ENCODE data around the gene LTBR.

LTBR gene

DNA sequence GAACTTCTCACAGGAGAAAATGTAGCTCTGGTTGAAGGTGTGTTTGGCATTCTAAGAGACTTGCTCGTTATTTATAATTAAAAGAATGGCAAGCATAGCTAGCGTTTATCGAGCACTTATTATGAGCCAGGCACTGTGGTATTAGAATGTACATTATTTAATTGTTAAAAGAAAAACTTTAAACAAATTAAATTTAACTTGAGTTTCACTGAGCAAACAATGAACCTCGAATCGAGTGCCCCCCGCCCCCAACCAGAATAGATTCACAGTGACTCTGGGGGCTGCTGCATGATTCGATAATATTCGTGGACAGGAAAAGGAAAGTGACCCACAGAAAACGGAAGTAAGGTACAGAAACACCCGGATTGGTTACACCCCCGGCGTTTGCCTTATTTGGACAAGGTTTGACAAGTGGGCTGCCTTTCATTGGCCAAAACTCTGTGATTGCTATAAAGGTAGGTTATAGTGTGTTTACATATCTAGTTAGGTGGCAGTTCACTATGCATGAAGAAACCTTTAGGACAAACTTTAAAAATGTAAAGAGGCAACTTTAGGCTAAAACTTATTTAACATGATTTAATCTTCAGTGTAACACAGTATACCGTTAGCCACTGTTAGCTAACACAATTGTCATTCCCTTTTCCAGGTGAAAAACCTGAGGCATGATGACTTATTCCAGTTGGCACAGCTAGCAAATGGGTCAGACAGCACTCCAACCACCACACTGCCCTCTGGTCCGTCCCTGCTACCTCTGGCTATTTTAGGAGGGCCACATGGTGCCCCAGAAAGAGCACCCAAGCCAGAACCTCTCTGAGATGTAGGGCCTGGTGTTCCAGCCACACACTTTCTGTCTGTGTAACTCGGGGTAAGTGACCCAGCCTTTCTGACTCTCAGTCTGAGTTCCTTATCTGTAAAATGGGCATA lies 15.7 kb upstream of the LTBR start:
- no peak for DNase-seq (ENCODE audit: low read depth in 2 of 2)

DNA sequence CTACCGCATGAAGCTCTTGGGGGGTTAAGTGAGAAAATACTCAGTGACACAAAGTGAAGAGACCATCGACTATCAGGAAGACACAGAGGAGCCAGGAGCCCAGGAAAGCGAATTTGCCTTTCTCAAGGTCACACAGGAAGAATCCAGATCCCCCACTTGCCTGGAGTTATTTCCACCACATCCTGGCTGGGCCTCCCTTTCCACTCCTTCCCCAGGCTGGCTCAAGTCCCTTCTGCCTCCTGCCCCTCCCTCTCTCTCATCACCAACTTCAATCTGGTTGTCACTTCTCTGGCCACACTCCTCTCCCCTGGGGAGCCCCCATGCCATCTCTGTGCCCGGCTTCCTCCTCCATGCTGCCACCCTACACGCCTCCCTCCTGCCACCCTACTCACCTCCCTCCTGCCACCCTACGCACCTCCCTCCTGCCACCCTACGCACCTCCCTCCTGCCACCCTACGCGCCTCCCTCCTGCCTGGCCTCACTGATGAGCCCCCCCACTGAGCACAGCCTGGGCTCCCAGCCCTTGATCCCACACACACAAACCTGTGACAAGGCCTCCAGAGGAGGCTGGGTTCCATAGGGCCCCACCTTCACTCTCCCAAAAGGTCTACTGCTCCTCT lies 14.9 kb upstream of the LTBR start:
- DNase-seq (ENCODE audit: low read depth in 2 of 2), result no peak

DNA sequence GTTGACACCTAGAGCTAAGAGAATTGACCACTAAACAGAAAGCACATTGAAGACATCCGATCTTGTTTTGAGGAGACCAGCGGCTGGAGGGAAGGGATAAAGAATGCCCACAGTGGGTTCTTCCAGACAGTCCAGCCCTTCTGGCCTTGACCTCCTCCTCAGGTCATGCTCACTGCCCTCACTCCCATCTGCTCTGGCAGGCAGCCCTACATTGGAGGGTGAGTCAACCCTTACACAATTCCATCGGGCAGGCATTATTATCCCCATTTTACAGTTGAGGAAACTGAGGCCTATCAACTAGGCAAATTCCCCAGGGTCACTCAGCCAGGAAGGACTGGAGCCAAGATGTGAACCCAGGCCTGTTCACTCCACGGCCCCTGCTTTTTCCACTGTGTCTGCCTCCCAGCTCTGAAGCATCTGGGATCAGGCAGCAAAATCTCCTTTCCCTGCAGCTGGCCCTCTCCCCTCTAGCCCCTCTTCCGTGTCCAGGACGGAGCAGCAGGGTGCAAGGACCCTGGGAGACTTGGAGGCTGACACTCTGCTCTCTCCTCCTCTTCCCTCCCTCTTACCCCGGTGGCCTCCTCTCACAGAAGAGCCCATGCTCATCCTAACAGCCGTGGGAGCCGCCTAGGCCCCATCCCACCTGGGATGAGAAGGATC lies 13.9 kb upstream of the LTBR start:
- DNase-seq (ENCODE audit: low read depth in 2 of 2), result no peak

DNA sequence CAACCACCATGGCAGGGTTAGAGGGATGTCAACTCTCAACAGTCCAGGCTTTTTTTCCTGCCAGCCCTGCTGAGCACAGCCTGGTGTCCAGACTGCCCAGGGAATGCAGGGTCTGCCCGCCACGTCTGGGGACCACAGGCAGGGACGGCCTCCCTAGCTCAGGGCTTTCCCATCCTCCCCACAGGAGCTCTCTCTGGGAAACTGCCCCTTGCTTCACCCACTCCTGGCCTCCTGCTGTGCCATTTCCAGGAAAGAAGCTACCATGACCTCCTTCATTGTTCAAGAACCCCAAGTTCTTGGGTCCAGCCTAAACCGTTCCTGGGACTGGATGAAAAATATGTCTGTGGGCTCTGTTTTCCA lies 13.4 kb upstream of the LTBR start:
- no peak for DNase-seq (ENCODE audit: low read depth in 2 of 2)

DNA sequence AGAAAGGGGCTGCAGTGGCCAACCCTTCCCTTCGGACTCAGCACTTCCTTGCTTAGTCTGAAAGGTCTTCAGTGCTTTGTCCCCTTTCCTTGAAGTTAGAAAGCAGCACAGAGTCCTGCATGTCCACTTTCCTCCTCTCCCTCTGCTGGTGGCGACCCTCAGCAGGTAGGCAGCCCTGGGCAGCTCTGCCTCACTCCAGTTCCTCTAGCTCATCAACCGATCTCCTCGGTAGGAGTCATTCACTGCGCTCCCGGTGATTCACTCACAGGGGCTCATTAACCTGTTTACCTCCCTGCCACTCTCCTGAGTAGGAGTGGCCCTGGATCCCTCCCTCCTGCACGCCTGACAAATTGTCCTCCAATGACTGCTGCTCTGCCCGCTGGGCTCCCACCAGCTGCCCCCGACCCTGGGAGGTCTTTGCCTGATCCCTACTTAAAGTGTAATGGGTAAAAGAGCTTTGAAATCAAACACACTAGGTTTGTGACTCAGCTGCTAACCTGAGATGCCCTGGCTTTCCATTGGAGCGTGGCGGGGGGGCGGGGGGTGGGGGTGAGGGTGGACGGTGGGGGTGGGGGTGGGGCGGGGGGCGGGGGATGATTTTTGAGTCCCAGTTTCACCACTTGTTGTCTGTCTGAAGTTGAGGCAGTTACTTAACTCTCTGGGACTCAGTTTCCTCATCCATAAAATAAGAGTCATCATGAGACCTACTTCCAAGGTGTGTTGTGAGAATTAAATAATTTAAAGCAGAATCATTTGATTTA lies 12.8 kb upstream of the LTBR start:
- no peak for DNase-seq (ENCODE audit: low read depth in 2 of 2)

DNA sequence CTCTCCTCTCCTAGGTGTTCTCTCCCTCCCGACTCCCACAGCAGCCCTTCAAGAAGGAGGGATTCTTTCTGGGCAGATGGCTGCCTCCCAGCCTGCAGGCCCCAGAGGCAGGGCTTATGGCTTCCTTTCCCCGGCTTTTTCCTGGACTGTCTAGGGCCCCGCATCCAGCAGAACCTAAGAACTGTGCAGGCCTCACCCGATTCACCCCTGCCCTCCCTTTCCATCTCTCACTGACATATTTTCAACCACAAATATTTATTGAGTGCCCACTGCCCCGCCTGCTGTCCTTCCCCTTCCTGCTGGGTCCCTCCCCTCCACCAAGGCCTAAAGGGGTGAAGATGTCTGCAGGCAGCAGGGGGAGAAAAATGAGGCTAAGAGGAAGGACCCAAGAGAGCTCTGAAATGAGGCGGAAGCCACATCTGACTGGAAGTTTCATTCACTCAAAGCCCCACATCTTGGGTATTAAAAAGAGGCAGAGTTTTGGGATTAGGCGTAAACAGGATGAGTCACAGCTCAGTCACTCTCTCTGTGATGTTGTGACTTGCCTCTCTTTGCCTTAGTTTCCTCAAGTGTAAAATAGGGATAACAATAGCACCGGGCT lies 11.5 kb upstream of the LTBR start:
- no peak for DNase-seq (ENCODE audit: low read depth in 2 of 2)

DNA sequence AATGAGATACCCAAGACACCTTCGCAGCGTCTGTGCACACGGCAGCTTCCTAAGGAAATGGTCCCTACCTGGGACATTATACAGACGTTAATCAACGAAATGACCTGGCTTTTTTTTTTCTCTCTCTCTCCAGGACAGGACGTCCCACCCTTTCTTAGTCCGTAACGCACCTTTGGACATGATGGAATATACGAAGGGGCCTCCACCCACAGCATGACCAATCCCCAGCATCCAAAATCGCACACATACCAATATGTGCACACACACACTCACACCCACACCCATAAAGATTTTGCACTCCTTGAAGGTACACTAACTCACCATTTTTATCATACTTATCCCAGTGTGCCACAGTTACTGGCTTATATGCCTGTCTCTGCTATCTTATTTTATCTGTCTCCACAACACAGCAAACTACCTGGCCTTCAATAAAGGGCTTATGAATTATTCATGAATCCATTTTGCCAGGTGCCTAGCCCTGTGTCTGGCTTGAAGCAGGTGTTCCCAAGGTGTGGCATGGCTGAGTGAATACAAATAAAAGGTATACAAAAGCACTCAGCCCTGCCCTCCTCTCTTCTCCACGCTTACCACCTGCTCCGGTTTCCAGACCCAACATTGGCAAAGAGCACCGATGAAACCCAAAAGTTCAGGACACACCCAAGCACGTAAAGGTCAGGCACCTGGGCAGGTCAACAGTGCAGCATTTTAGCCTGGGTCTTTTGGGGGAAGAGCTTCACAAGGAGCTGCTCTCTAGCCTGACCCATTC lies 10.8 kb upstream of the LTBR start:
- DNase-seq (ENCODE audit: low read depth in 2 of 2), result no peak

DNA sequence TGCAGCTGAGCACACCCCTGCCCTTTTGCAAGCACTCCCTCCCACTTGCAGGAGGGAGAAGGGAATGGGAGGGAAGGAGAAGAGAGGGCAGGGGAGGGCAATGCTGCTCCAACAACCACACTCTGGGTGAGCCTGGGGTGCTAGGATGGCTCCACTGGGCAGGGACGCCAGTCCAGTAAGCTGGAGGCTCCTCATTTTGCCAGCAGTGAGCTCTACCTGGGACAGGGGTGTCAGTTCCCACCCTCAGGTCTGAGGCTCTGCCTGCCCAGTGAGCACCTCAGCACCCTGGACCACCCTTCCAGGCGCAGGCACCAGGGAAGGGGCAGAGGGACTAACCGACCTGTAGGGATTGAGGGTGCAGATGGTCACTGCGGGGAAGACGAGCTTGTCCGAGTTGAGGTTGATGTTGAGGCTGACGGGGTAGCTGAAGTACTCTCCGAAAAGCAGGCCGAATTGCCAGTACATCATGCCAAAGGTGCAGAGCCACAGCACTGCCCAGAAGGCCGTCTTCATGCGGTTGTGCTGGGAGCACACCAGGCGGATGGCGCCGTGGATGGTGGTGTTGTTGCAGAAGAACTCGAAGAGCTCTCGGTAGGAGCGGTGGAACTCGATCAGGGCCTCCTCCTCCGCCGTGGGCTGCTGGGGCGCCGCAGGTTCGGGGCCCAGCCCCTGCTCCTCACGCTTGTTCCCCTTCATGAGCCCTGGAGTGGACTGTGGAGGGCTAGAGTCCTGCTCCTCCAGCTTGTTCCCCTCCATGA lies 9.8 kb upstream of the LTBR start:
- no peak for DNase-seq (ENCODE audit: low read depth in 2 of 2)

DNA sequence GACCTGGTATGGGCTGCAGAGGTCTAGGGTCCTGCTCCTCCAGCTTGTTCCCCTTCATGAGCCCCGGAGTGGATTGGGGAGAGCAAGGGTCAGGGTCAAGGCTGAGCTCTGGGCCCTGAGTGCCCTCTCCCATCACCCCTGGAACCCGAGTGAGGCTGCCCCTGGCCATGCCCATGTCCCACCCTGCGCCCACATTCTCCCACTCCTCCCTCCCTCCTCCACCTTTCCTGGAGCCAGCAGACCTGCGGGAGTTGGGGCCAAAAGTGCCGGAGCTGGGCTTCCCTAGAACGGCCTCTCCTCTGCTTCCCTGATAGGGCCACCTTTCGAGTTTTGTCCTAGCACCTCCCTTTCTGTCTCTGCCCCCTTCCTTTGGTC lies 9.2 kb upstream of the LTBR start:
- DNase-seq (ENCODE audit: low read depth in 2 of 2), result no peak

DNA sequence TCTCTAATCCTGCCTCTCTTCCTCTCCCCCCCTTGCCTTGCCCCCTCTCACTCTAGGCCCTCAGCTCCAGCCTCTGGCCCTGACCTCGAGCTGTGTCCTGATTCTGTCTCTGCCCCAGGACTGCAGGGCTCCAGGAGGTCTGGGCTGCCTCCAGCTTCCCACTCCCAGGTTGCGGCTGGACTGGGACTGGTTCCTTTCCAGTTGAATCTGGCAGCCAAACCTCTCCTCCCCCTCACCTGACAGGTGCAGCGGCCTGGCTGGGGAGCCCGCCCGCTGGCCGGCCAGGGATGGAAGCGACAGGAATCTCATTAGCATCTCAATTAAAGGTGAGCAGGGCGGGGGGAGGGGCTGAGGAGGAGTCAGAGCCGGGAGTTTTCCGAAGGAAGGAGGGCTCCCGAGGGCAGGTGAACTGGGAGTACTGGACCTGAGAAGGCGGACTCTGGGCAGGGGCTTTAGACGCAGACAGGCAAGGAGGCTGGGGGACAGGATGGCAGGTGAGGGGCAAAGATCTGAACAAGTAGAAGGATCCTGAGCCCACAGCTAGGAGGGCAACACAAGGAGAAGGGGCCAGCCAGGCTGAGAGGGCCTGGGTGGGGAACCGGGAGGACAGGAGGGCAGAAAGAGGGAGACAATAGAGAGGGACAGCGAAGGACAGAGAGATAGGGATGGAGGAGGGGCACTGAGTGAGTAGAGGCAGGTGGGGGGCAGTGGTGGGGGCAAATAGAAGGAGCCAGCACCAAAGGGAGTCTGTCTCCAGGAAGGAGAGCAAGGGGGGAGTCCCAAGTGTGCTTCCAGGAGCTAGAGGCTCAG lies 8.5 kb upstream of the LTBR start, which contains the start of gene SCNN1A:
TSS of gene SCNN1A (minus strand) at position 295 of the 810 bp plus-strand sequence. CDS start 780 bp downstream, outside the sequence.
- DNase-seq (ENCODE audit: low read depth in 2 of 2), result no peak

DNA sequence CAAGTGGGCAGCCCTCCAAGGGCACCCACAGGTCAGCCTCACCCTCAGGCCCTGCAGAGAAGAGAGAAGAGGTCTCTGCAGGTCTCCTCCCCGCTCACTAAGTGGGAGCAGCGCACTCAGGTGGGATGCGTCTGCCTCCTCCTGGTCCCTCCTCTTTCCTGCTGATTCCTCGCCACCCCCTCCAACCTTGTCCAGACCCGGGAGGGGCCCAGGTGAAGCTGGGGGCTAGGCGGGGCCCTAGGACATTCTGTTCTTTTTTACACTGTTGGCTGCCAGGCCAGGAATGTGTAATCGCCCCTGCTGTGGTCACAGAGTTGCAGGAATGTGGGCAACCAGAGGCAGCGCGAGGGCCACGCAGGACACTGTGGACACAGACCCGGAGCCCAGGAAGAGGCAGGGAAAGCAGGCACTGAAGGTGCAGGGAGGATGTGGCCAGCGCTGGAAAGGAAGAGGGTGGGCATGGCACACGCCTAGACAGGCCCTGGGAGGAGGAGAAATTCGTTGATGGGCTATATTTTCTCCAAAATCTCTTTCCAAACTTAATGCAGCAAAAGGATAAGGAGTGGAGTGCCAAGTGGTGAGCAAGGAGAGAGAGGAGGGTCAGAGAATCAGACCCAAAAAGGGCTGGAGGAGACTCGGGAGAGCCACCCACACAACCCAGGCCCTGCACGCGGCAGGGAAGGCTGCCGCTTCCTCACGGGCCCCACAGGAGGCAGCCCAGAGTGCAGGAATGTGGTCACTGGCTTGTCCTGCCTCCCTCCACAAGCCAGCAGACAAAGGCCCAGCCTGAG lies 7.7 kb upstream of the LTBR start:
- DNase-seq (ENCODE audit: low read depth in 2 of 2), result no peak

DNA sequence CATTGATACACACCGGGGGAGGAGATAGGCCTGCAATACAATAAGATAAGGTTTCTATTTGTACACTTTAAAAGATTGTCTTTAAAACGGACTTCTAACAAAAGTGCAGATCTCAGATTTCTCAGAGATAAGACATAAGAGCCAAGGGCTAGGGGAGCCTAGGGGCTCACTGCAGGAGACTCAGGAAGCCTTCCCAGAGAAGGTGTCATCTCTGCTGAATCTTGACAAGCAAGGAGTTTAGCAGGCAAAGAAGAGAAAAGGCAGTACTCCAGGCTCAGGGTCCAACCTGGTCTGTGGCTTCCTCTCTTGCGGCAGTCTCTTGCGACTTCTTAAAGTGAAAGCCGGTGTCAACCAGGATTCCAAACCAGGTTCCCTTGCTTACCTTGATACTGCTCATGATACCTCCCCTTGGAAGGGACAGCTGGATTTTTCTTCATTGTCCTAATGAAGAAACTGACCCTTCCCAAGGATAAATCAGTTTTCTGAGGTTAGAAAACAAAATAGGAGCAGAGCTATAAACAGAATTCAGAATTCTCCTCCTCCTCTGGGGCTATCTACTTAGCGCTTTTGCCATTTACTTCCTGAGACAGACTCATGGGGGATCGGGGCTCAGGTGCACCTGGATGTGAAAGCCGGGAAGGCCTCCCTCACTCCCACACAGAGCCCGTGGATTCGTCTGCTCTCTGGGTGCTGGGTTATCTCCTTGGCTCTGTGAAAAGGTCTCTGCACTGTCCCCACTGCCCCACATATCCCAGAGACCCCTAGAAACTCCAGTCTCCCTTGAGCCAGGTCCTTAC lies 6.9 kb upstream of the LTBR start:
- DNase-seq (ENCODE audit: low read depth in 2 of 2), result no peak

DNA sequence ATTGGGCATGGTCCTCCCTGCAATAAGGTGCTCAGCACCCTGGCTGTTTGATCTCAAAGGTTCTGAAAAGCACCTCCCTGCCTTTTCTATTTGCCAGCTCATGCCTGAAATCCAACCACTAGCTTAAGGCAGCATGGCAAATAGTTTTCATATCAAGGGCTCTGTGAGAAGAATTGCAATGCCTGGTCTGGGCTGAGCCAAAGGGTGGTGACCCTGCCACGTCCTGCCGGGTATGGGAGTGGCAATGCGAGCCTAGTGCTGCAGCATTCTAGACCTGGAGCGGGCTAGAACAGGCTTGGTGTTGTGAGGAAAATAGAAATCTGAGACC lies 6.3 kb upstream of the LTBR start:
- DNase-seq (ENCODE audit: low read depth in 2 of 2), result no peak

DNA sequence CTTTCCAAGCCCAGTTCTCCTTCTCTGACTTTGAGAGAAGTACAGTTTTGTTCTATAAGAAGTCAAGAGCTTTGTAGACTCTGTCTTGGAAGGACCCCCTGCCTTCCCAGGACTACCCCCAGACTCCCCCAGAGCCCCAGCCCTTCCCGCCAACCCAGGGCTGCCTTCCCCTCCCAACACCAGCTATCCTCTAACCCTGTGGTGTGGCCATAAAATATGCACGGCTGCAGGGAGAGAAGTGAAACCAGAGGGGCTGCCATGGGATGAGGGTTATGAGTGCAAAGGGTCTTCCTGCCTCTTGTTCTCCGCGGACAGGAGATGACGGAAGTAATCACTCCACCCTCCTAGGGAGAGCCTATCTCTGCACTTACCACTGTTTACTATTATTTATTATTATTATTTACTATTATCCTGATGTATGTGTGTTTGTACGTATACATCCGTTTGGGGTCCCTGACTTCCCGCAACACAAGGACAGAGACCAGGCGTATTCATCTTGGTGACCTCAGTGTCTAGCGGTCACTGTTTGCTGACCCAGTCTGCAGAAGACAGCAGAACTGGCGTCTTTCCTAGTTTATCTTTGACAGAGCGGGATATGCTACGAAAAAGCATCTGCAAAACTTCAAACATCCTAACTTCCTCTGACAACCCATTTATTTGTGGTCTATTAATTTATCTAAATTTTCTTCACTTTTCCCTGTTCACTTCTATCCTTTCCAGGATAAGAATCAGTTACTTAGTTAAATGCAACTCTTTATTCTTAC lies 5.1 kb upstream of the LTBR start:
- no peak for DNase-seq (ENCODE audit: low read depth in 2 of 2)

DNA sequence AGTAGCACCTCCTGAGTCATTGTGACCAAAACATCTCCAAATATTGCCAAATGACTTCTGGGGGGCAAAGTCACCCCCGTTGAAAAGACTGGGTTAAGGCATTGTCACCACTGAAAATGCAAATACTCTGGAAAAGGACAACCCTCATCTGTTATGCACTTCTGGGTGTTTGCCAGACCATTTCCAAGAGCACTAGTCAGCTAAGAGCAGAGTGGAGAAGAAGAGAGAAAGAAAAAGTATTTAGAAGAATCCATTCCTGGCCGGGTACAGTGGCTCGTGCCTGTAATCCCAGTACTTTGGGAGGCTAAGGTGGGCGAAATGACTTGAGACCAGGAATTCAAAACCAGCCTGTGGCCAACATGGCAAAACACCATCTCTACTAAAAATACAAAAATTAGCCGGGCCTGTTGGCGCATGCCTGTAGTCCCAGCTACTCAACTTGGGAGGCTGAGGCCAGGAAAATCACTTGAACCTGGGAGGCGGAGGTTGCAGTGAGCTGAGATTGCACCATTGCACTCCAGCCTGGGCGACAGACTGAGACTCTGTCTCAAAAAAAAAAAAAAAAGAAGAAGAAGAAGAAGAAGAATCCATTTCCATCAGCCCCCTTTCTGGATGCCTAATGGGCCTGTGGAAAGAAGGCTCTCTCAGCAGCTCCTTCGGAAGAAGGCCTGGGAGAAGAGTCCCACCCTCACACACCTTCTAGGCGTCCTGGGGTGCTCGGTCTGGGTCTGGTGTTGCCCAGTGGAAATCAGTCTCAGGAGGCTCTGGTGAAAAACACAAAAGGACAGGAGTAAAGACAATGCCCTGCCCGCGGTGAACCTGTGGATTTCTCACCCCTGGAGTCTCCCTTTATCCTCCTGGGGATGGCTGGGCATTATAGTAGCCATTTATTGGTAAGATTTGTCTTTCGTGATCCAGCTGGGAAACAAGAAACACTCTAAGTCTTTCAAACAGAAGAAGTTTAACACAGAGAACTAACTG lies 3.5 kb upstream of the LTBR start:
- DNase-seq (ENCODE audit: low read depth in 2 of 2), result no peak

DNA sequence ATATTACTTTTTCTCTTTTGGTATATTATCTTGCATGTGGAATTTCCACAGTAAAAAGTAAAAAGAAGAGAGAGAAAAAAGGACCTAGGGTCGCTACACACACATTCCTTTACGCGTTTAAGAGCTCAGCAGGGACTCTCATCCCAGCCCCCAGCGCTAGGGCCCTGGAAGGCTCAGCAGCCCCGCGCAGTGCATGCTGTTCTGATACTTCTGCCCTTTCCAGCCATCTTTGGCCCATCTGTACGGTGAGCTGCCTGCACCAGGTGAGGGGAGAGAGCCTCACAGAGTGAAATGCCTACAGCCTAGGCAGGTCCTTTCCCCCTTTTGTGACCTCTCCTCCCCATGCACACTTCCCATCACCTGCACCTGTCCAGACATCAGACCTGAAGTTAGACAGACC lies 1.6 kb upstream of the LTBR start:
- no peak for DNase-seq (ENCODE audit: low read depth in 2 of 2)

Measured in stimulated activated CD4-positive, alpha-beta T cell treated with anti-CD3 and anti-CD28 coated beads, Interleukin-4, amount 100 ng/mL, for 48 hours (primary cell).